Heart left ventricle (tissue), 13 donors: Measurements from ENCODE around the gene TBC1D8.

Source experiments
- POLR2A ChIP-seq, 2 donors: fragments of 450-650 bp; IDR thresholded peaks; one replicate each; pipeline ENCODE4 v1.6.1; 2017; ENCODE audit warnings: antibody characterized with exemption in 2 of 2, mild to moderate bottlenecking in 2 of 2, moderate library complexity in 2 of 2
- TF ChIP-seq, protein P1 (sequence below), 12 donors: fragments of 200-600 bp; sonication (generic) in 4 of 12; IDR thresholded peaks; one replicate each; pipeline versions ENCODE4 v1.5.0 to v1.8.0; 2018 to 2022; ENCODE audit warnings: antibody characterized with exemption in 12 of 12, mild to moderate bottlenecking in 5 of 12
- donor health status: ischemic (EF 13 %, LVEDD 7.1; RV severe dilation, severe dysfunction).
- donor health status: DM: no; HTN: yes; CAD: no.
- donor health status: DM: no; HTN: no; CAD: no.
- donor health status: ischemic (EF 25% LVEDD 6.9; RV normal size, moderate dysfunction).
- donor health status: ischemic (EF 25% LVEDD 5.7; RV mildly dilated, moderate dysfunction).
- donor health status: ischemic (EF 35%, LVEDD 5.7; RV mildly dilated, moderate dysfunction).
- donor health status: nonischemic (EF 11% LVEDD 7.7; RV severe dilation, severe dysfunction).
- donor health status: DM: yes; HTN: yes; CAD: no.
- donor health status: PGD.
- donor health status: ischemic (EF 29% LVEDD 5.4; RV normal size, mild dysfunction).
- donor health status: nonischemic (EF 23%, LVEDD 6.1; RV moderate dilation, normal function).

DNA sequence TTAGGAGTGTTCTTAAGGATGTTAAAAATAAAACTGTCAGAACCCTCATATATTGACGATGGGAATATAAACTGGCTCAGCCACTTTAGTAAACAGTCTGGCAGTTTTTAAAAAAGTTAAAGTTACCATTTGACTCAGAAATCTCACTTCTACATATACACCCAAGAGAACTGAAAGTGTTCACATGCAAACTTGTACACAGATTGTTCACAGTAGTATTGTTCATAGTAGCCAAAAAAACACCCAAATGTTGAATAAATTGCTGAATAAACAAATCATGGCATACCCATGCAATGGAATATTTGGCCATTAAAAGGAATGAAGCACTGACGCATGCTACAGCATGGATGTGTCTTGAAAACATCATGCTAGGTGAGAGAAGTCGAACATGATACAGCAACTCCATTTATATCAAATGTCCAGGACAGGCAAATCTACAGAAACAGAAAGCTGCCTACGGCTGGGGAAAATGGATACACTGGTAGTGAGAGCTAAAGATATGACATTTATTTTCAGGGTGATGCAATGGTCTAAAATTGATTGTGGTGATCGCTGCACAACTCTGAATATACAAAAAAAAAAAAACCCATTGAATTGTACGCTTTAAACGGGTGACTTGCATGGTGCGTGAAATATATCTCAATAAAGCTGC lies 139.0 kb downstream of the TBC1D8 start:
- TF ChIP-seq, protein P1, sequence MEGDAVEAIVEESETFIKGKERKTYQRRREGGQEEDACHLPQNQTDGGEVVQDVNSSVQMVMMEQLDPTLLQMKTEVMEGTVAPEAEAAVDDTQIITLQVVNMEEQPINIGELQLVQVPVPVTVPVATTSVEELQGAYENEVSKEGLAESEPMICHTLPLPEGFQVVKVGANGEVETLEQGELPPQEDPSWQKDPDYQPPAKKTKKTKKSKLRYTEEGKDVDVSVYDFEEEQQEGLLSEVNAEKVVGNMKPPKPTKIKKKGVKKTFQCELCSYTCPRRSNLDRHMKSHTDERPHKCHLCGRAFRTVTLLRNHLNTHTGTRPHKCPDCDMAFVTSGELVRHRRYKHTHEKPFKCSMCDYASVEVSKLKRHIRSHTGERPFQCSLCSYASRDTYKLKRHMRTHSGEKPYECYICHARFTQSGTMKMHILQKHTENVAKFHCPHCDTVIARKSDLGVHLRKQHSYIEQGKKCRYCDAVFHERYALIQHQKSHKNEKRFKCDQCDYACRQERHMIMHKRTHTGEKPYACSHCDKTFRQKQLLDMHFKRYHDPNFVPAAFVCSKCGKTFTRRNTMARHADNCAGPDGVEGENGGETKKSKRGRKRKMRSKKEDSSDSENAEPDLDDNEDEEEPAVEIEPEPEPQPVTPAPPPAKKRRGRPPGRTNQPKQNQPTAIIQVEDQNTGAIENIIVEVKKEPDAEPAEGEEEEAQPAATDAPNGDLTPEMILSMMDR (IDR thresholded peaks at IDR 0.05) = no peak
- TF ChIP-seq POLR2A (IDR thresholded peaks at IDR 0.05) = no peak
